ENCODE data around the gene CNTNAP1. TPM values are rescaled to one million over a fixed set of nuclear protein-coding genes. Genes with fewer than 3 reads are reported as not detected.

Gene CNTNAP1
- total and polyA plus RNA-seq, 9 of the 15 experiments (the other 6 are each of a cell fraction or from before 2014, with no cell fraction given), result 0.10 to 1.8 (median 0.62) TPM

DNA sequence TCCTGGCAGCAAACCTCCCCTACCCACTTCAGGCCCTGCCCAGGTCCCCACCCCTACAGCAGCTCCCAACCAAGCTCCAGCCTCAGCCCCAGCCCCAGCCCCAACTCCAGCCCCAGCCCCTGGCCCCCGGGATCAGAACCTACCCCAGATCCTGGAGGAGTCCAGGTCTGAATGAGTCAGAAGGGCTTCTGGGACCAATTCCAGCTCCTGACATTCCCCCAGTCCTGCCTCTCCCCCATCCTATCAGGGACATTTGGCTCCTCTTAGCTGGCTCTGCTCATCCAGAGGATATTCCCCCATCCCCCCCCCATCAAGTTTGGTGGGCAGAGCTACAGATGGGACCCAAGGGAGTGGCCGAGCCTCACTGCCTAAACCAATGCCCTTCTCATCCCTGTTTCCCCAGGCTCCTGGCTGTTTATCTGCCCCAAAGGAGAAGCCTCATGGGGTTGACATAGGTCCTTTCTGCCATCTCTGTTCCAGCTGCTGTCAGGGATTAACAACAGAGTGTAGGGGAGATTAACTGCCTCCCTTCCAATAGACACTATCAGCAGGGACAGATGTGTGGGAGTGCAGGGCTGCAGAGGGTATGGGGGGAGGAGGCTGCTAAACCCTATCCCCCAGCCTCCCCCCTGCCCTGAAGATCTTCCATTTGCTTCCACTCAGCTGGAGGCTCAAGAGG lies 16.5 kb downstream of the CNTNAP1 start (continued):
- TF ChIP-seq, protein P1, sequence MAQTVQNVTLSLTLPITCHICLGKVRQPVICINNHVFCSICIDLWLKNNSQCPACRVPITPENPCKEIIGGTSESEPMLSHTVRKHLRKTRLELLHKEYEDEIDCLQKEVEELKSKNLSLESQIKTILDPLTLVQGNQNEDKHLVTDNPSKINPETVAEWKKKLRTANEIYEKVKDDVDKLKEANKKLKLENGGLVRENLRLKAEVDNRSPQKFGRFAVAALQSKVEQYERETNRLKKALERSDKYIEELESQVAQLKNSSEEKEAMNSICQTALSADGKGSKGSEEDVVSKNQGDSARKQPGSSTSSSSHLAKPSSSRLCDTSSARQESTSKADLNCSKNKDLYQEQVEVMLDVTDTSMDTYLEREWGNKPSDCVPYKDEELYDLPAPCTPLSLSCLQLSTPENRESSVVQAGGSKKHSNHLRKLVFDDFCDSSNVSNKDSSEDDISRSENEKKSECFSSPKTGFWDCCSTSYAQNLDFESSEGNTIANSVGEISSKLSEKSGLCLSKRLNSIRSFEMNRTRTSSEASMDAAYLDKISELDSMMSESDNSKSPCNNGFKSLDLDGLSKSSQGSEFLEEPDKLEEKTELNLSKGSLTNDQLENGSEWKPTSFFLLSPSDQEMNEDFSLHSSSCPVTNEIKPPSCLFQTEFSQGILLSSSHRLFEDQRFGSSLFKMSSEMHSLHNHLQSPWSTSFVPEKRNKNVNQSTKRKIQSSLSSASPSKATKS (CRISPR knock-in tag; IDR thresholded peaks at IDR 0.05), result no peak
- TF ChIP-seq ZNF217 (CRISPR knock-in tag; IDR thresholded peaks at IDR 0.05) (no peak), BDP1 (IDR thresholded peaks at IDR 0.05; ENCODE audit: insufficient read depth, insufficient read length) (no peak), ELF1 (tag; IDR thresholded peaks at IDR 0.05) (no peak; the same call in 1 of the 2 replicates), NCOA2 (IDR thresholded peaks at IDR 0.05; ENCODE audit: partially characterized antibody in 2 of 2) (peak; percentile 88 to 91), ZHX1 (conservative IDR thresholded peaks at IDR 0.05; ENCODE audit: low read length) (0 out of 2 replicates have a peak, but pooled peaks have one; percentile 74), ETV5 (CRISPR knock-in tag; IDR thresholded peaks at IDR 0.05; ENCODE audit: low read depth) (no peak), NFIX (CRISPR knock-in tag; IDR thresholded peaks at IDR 0.05; ENCODE audit: low read depth) (no peak), ZNF57 (CRISPR knock-in tag; IDR thresholded peaks at IDR 0.05) (no peak), CHCHD3 (CRISPR knock-in tag; IDR thresholded peaks at IDR 0.05) (0 out of 2 replicates have a peak, but pooled peaks have one; percentile 39), SAFB (IDR thresholded peaks at IDR 0.05; ENCODE audit: borderline replicate concordance, low read depth, low read length) (no peak), ZKSCAN8 (CRISPR knock-in tag; IDR thresholded peaks at IDR 0.05) (peak; percentile 87), MAZ (CRISPR knock-in tag; conservative IDR thresholded peaks at IDR 0.05 in 1 of 2, IDR thresholded peaks at IDR 0.05 in 1 of 2) (peak; percentile 93 to 95), ILF3 (IDR thresholded peaks at IDR 0.05; ENCODE audit: borderline replicate concordance) (peak; percentile 81; the same call in 1 of the 2 replicates), THRAP3 (IDR thresholded peaks at IDR 0.05; ENCODE audit: borderline replicate concordance) (no peak; the same call in 1 of the 2 replicates), ZNF589 (CRISPR knock-in tag; IDR thresholded peaks at IDR 0.05; ENCODE audit: low read depth) (peak; percentile 99), CREM (IDR thresholded peaks at IDR 0.05; ENCODE audit: low read depth) (peak; percentile 88), ZNF668 (CRISPR knock-in tag; IDR thresholded peaks at IDR 0.05) (peak; percentile 84; the same call in 1 of the 2 replicates)
- TF ChIP-seq, protein P2, sequence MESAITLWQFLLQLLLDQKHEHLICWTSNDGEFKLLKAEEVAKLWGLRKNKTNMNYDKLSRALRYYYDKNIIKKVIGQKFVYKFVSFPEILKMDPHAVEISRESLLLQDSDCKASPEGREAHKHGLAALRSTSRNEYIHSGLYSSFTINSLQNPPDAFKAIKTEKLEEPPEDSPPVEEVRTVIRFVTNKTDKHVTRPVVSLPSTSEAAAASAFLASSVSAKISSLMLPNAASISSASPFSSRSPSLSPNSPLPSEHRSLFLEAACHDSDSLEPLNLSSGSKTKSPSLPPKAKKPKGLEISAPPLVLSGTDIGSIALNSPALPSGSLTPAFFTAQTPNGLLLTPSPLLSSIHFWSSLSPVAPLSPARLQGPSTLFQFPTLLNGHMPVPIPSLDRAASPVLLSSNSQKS (CRISPR knock-in tag; IDR thresholded peaks at IDR 0.05), result no peak
- TF ChIP-seq, protein P3, sequence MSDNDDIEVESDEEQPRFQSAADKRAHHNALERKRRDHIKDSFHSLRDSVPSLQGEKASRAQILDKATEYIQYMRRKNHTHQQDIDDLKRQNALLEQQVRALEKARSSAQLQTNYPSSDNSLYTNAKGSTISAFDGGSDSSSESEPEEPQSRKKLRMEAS (CRISPR knock-in tag; IDR thresholded peaks at IDR 0.05), result peak; percentile 77

Data from K562 (cell line).